Fibroblast of mammary gland (primary cell): ENCODE measurements around the gene HSDL1.
A peak's percentile ranks its signal among the peaks of the same experiment; 100 is the strongest.

ENCODE experiments used
- DNase-seq: peaks from one replicate; pipeline ENCODE4 v3.0.0-alpha.2; 2010; ENCODE audit warnings: low read depth
- H3K4me3 ChIP-seq: 2 replicates; pipeline ENCODE4 v1.5.1; 2011; ENCODE audit warnings: low read depth, mild to moderate bottlenecking, low read length, moderate library complexity; ENCODE audit not compliant: control insufficient read depth
- TF ChIP-seq, protein P1 (sequence below): conservative IDR thresholded peaks from 2 replicates; pipeline ENCODE4 v1.5.1; 2011; ENCODE audit warnings: low read depth, low read length, inconsistent platforms; ENCODE audit not compliant: control insufficient read depth, insufficient read depth

HSDL1 gene

DNA sequence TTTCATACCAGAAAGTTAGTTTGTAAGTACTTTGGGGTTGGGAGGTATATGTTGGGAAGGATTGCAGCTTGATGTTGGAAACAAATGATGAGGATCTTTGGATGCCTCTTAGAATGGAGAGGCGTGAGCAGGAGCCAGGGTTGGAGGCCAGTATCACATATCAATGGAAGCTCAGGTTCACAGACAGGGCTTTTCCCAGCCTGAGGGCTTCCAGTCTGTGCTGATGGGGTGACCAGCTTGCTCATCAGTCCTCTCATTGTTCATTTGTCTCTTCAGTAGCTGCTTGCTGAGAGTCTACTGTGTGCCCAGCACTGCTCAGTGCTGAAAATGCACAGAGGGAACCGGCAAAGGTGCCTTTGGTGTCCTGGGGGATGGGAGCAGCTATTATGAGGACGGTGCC is 5.9 kb upstream of the HSDL1 start:
- TF ChIP-seq, protein P1, sequence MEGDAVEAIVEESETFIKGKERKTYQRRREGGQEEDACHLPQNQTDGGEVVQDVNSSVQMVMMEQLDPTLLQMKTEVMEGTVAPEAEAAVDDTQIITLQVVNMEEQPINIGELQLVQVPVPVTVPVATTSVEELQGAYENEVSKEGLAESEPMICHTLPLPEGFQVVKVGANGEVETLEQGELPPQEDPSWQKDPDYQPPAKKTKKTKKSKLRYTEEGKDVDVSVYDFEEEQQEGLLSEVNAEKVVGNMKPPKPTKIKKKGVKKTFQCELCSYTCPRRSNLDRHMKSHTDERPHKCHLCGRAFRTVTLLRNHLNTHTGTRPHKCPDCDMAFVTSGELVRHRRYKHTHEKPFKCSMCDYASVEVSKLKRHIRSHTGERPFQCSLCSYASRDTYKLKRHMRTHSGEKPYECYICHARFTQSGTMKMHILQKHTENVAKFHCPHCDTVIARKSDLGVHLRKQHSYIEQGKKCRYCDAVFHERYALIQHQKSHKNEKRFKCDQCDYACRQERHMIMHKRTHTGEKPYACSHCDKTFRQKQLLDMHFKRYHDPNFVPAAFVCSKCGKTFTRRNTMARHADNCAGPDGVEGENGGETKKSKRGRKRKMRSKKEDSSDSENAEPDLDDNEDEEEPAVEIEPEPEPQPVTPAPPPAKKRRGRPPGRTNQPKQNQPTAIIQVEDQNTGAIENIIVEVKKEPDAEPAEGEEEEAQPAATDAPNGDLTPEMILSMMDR, result no peak
- H3K4me3 ChIP-seq, result no peak overlapping the region
- no peak for DNase-seq

DNA sequence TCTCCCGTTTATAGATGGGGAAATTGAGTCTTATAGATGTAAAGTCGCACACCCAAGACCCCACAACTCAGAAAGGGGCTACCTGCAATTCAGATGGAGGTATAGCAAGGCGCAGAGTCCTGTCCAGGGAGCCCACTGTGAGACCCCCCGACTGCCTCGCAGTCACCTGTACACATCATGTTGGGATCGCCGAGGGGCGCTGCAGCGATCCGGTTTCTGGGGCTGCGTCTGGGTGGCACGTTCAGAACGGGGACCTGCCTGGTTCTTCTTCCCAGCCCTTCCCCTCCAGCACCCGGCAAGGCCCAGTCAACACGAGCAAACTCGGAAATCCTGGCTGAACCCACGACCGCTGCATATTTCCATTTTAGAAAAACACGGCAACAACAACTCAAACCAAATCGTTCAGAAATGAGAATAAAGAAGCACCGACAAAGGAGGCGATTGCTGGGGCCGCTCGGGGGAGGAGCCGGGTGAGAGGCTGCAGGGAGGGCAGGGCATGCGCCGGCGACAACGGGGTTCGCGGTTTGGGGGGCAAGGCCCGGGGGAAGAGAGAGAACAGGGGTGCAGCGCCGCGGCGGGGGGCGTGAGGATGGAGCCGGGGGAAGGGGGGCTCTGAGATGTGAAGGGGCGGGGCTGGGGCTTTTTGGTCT is 643 bp downstream of the HSDL1 start:
- TF ChIP-seq, protein P1, result no peak
- DNase-seq, result peak; percentile 8

DNA sequence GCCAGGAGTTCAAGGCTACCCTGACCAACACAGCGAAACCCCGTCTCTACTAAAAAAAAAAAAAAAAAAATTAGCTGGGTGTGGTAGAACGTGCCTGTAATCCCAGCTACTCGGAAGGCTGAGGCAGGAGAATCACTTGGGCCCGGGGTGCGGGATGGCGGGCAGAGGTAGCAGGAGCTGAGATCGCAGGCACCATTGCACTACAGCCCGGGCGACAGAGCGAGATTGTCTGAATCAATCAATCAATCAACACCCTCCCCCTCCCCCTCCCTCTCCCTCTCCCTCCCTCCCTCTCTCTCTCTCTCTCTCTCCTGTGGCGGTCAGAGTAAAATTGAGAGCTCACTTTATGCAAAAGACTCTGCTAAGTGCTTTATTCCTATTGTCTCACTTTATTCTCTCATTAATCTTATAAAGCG is 1.2 kb downstream of the HSDL1 start:
- H3K4me3 ChIP-seq, result peak overlapping the region; percentile 81
- TF ChIP-seq, protein P1, result no peak
- DNase-seq, result peak; percentile 7

More for the DNA sequence above, 643 bp downstream of the HSDL1 start:
- H3K4me3 ChIP-seq, result peak overlapping the region; percentile 81

DNA sequence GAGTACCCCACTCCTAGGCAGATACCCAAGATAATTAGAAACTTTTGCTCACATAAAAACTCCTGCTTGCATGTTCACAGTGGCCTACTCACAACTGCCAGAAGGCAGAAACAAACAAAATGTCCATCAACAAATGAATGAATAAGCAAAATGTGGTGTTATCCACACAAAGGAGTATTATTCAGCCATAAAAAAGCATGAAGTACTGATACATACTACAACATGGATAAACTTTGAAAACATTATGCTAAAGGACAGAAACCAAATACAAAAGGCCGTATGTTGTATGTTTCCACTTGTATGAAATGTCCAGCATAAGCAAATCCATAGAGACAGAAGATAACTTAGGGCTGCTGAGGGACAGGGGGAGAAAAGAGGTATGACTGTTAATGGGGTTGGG is 1.9 kb downstream of the HSDL1 start:
- TF ChIP-seq, protein P1, result no peak
- no peak for DNase-seq
- H3K4me3 ChIP-seq, result no peak overlapping the region

DNA sequence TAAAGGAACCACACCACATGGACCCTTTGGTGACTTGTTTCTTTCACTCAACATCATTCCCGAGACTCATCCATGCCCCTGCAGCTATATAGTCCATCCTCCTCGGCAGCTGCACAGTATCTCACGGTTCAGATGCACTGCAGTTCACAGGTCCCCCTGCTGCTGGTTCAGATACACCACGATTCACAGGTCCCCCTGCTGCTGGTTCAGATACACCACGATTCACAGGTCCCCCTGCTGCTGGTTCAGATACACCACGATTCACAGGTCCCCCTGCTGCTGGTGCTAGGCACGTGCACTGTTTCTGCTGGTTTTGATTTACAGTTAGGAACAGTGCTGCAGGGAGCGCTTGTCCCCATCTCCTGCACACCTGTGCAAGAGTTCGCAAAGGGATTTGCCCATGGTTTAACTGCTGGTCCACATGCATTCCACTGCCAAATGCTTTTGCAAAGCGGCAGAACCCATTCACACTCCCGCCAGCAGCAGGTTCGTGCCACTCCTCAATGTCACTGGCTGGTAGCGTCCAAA is 3.8 kb downstream of the HSDL1 start:
- TF ChIP-seq, protein P1, result no peak
- no peak overlapping the region for H3K4me3 ChIP-seq
- no peak for DNase-seq

DNA sequence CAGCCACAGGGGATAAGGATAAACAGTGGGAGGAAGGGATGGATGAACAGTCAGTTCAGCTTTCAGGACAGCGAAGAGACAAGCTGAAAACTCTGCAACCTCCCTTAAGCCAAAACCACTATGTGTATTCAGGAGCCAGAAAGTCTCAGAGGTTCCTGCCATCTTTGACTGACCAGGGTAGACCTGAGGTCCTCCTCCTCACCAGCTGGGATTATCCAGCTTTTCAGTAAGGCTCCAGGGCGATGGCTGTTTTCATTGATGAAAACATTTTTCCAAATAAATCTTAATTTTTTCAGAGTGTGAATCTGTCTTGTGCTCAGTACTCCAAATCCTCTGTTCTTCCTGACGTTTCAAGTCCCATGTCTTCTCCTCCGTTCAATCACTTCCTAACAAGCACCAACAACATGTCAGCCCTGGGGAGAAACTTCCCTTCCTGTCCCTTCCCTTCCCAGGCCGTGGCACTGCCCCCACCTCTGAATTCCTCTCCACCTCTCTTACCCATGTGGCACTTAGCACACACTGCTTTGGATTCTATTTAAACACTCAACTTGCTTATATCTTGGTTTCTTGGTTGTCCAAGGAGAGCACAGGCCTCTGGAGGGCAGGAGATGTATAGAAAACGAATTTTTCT is 5.2 kb downstream of the HSDL1 start:
- TF ChIP-seq, protein P1, result no peak
- DNase-seq, result no peak
- H3K4me3 ChIP-seq, result no peak overlapping the region
